KMS-11 (cell line): Measurements from ENCODE around the gene MYO3B.

ENCODE experiments used
- H2AFZ ChIP-seq: fragments of 200-600 bp; sonication (generic); 2 replicates; pipeline ENCODE4 v1.6.1; 2016; ENCODE audit warnings: antibody characterized with exemption, mixed run types, low read depth
- H3K27ac ChIP-seq: fragments of 200-600 bp; sonication (generic); 2 replicates; pipeline ENCODE4 v1.6.1; 2016; ENCODE audit warnings: mild to moderate bottlenecking, mixed run types
- H3K27me3 ChIP-seq: fragments of 200-600 bp; sonication (generic); 2 replicates; pipeline ENCODE4 v1.6.1; 2017; ENCODE audit warnings: mild to moderate bottlenecking, low read depth, mixed run types, moderate library complexity; ENCODE audit not compliant: insufficient read depth
- H3K36me3 ChIP-seq: fragments of 200-600 bp; sonication (generic); 2 replicates; pipeline ENCODE4 v1.6.1; 2017; ENCODE audit warnings: mild to moderate bottlenecking, mixed run types; ENCODE audit not compliant: insufficient read depth
- H3K4me1 ChIP-seq: fragments of 200-600 bp; sonication (generic); 2 replicates; pipeline ENCODE4 v1.6.1; 2016; ENCODE audit warnings: mild to moderate bottlenecking, low read depth, mixed run types; ENCODE audit not compliant: poor library complexity, severe bottlenecking
- H3K4me2 ChIP-seq: fragments of 200-600 bp; sonication (generic); 2 replicates; pipeline ENCODE4 v1.7.0; 2016; ENCODE audit warnings: mild to moderate bottlenecking, mixed run types
- H3K4me3 ChIP-seq: fragments of 200-600 bp; sonication (generic); IDR thresholded peaks from 2 replicates; pipeline ENCODE4 v1.6.1; 2017; ENCODE audit warnings: low read depth, low read length, mixed read lengths; ENCODE audit not compliant: insufficient read depth
- H3K79me2 ChIP-seq: fragments of 200-600 bp; sonication (generic); 2 replicates; pipeline ENCODE4 v1.6.1; 2016; ENCODE audit warnings: low read depth, mixed run types; ENCODE audit not compliant: insufficient read depth
- H3K9ac ChIP-seq: fragments of 200-600 bp; sonication (generic); 2 replicates; pipeline ENCODE4 v1.6.1; 2016; ENCODE audit warnings: mild to moderate bottlenecking, mixed run types
- H4K20me1 ChIP-seq: fragments of 200-600 bp; sonication (generic); 2 replicates; pipeline ENCODE4 v1.6.1; 2016; ENCODE audit warnings: mild to moderate bottlenecking, mixed run types; ENCODE audit not compliant: insufficient read depth
- CTCF ChIP-seq: fragments of 200-600 bp; sonication (generic); conservative IDR thresholded peaks from 2 replicates; pipeline ENCODE4 v1.6.1; 2017; ENCODE audit warnings: low read depth, mild to moderate bottlenecking, antibody characterized with exemption, low read length, moderate library complexity, mixed read lengths

The MYO3B gene

GRCh38 chr2:170500770-170501169 lies 322.8 kb downstream of the MYO3B start:
- Histone ChIP-seq H4K20me1 (no peaks in the 10 kb centered on the region), H3K27ac (no peak overlapping the region), H3K9ac (no peak overlapping the region), H2AFZ (no peak overlapping the region), H3K27me3 (no peaks in the 10 kb centered on the region), H3K4me3 (no peak overlapping the region), H3K4me1 (no peaks in the 10 kb centered on the region), H3K36me3 (no peaks in the 10 kb centered on the region), H3K4me2 (no peak overlapping the region), H3K79me2 (no peaks in the 10 kb centered on the region)
- TF ChIP-seq CTCF: no peak

- no peaks in the 10 kb centered on the region for H4K20me1 ChIP-seq
- H2AFZ ChIP-seq: no peak overlapping the region
- TF ChIP-seq CTCF: no peak
- H3K4me1 ChIP-seq: no peaks in the 10 kb centered on the region
- no peaks in the 10 kb centered on the region for H3K36me3 ChIP-seq
- H3K9ac ChIP-seq: no peak overlapping the region
- no peaks in the 10 kb centered on the region for H3K27me3 ChIP-seq
- no peaks in the 10 kb centered on the region for H3K79me2 ChIP-seq
- H3K4me2 ChIP-seq: no peak overlapping the region
- H3K27ac ChIP-seq: no peak overlapping the region
- H3K4me3 ChIP-seq: no peak overlapping the region
Observed at GRCh38 chr2:170501421-170502043, 323.6 kb downstream of the MYO3B start.

DNA sequence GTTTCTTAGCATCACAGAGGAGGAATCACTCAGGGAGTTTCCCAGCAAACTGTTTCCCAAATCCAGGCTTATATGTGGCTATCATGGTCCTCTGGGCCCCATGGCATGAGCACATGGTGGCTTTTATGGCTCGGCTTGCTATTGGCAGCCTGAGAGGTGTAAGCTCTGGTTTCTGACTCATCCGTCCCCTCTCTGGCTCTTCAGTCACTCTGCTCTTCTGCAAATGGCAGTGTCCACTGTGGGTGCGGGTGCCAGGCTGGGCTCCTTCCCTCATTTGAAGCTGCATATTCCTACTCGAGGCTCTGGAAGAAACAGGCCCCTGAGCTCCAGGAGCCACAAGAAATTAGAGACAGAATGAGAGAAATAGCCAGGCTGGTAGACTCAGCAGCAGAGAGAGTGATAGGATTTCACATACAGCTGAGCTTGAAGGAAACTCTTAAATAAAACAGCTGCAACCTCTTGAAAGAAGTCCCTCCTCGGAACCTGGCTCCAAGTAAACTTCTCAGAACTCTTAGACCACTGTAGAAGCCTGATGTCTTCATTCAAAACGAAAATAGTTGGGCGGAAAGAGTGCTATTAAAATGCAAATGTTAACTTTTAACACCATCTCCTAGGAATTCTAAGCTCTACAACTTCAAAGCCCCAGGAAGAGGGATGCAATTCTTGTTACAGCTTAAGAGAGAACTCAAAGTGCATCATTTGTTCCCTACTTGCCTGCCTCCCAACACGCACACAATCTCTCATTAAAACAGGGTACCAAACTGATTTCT lies 324.6 kb downstream of the MYO3B start:
- H3K4me2 ChIP-seq: no peak overlapping the region
- H3K9ac ChIP-seq: no peak overlapping the region

DNA sequence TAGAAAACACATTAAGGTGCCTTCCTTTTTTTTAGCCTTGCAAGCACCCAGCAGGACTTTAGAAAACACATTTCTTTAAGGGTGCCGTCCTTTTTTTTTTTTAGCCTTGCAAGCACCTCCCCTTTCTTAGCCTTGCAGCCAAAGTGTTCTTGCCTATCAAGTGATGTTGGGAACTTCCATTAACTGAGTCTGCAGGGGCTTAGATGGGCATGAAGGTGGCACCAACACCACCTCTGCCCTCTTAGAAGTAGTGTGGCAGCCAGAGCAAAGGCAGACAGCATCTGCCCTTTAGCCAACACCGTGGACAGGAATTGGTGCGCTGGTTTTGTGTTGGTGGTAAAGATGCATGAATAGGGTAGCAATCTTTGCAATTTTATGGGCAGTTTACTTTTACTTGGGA lies 325.6 kb downstream of the MYO3B start:
- H3K4me3 ChIP-seq: no peak overlapping the region
- no peak for TF ChIP-seq CTCF
- H3K27ac ChIP-seq: no peak overlapping the region
- H3K36me3 ChIP-seq: no peaks in the 10 kb centered on the region
- no peaks in the 10 kb centered on the region for H4K20me1 ChIP-seq
- H3K79me2 ChIP-seq: no peaks in the 10 kb centered on the region
- no peak overlapping the region for H3K9ac ChIP-seq
- no peaks in the 10 kb centered on the region for H3K27me3 ChIP-seq
- peaks cover 14% of the 10 kb centered on the region for H3K4me1 ChIP-seq
- no peak overlapping the region for H2AFZ ChIP-seq
- no peak overlapping the region for H3K4me2 ChIP-seq

More for the DNA sequence above, 324.6 kb downstream of the MYO3B start:
- Histone ChIP-seq H3K36me3 (no peaks in the 10 kb centered on the region), H3K27ac (no peak overlapping the region), H3K79me2 (no peaks in the 10 kb centered on the region), H4K20me1 (no peaks in the 10 kb centered on the region), H3K27me3 (no peaks in the 10 kb centered on the region), H3K4me1 (peaks cover 7% of the 10 kb centered on the region), H2AFZ (no peak overlapping the region), H3K4me3 (no peak overlapping the region)
- TF ChIP-seq CTCF: no peak
